DOHH2 (cell line): ENCODE results near the gene ACOT9.

Experiments used
- EZH2phosphoT487 ChIP-seq: fragments of 200-600 bp; sonication (generic); IDR thresholded peaks from 2 replicates; pipeline ENCODE4 v1.6.1; 2017; ENCODE audit warnings: borderline replicate concordance, mild to moderate bottlenecking, antibody characterized with exemption, low read length, moderate library complexity, mixed read lengths
- TF ChIP-seq, protein P1 (sequence below): fragments of 200-600 bp; sonication (generic); IDR thresholded peaks from one replicate; pipeline ENCODE4 v1.5.1; 2014; ENCODE audit warnings: antibody characterized with exemption, mild to moderate bottlenecking, low read depth, low read length; ENCODE audit not compliant: poor library complexity, severe bottlenecking

DNA sequence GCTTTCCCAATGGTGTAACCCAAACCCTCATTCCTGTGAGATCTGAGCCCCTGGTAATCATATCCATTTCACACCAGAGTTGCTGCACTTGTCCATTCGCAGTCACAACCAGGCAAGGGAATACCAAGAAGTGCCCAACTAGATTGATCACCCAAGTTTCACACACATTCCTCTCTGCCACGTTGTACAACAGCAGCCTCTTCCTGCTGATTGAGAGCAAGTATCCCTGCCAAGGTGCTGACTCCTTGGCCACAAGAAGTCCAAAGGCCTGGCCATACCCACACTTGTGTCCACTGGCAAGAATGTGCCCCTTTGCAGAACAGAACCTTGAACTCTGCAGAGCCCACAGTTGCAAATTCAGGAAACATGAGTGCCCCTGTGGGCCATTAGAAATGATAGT, 6.5 kb upstream of the ACOT9 start:
- TF ChIP-seq, protein P1, sequence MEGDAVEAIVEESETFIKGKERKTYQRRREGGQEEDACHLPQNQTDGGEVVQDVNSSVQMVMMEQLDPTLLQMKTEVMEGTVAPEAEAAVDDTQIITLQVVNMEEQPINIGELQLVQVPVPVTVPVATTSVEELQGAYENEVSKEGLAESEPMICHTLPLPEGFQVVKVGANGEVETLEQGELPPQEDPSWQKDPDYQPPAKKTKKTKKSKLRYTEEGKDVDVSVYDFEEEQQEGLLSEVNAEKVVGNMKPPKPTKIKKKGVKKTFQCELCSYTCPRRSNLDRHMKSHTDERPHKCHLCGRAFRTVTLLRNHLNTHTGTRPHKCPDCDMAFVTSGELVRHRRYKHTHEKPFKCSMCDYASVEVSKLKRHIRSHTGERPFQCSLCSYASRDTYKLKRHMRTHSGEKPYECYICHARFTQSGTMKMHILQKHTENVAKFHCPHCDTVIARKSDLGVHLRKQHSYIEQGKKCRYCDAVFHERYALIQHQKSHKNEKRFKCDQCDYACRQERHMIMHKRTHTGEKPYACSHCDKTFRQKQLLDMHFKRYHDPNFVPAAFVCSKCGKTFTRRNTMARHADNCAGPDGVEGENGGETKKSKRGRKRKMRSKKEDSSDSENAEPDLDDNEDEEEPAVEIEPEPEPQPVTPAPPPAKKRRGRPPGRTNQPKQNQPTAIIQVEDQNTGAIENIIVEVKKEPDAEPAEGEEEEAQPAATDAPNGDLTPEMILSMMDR, result no peak
- no peak for TF ChIP-seq EZH2phosphoT487
